ENCODE results near the gene ITSN1. TPM values are rescaled to one million over a fixed set of nuclear protein-coding genes. Genes with fewer than 3 reads are reported as not detected.
"Not testable (repeated sequence)": the region's sequence is repeated elsewhere in the genome, so short reads cannot be mapped to it uniquely, and the experiment has no call there.

Gene ITSN1
- total and polyA plus RNA-seq, 2 experiments from 2014 or later = 35.5 to 57.1 TPM

- Histone ChIP-seq H3F3A (ENCODE audit: insufficient read depth) (no peaks in the 10 kb centered on the region), H3K4me1 (ENCODE audit: insufficient read depth) (peaks cover 10% of the 10 kb centered on the region; the same call in 1 of the 2 replicates), H3K27ac (no peak overlapping the region), H3K4me3 (no peak overlapping the region), H2AFZ (peak overlapping the region; percentile 100; the same call in 1 of the 2 replicates), H3K9me2 (ENCODE audit: insufficient read depth) (no peaks in the 10 kb centered on the region), H3K9me3 (ENCODE audit: low read depth) (no peaks in the 10 kb centered on the region), H3K27me3 (replicated peaks; ENCODE audit: insufficient read depth) (no peaks in the 10 kb centered on the region), H3K4me2 (ENCODE audit: unreplicated experiment) (no peak overlapping the region), H3K36me3 (ENCODE audit: low read depth) (peaks cover 9% of the 10 kb centered on the region; the same call in 1 of the 2 replicates), H3K9ac (no peak overlapping the region), H3K79me2 (ENCODE audit: insufficient read depth) (peaks cover 31% of the 10 kb centered on the region), H4K20me1 (ENCODE audit: insufficient read depth) (no peaks in the 10 kb centered on the region)
- 74 to 75% methylated on average over 4 of the region's 4 CpGs for WGBS, 2 experiments (ENCODE audit: low coverage in 1 of 2, low lambda C conversion rate in 2 of 2, missing lambda C conversion rate in 2 of 2)
- no peak for TF ChIP-seq EZH2phosphoT487 (IDR thresholded peaks at IDR 0.05; ENCODE audit: insufficient read depth, low read depth)
- no peak for TF ChIP-seq EZH2 (IDR thresholded peaks at IDR 0.05; ENCODE audit: insufficient read depth, poor library complexity, severe bottlenecking)
- in situ Hi-C loops (cut with MboI) = loop anchor here (25.0 kb wide), 1 partner anchor 720 kb away; no protein-coding TSS in a partner anchor
- DNase-seq = no peak
Observed at GRCh38 chr21:33917421-33917820, 275.1 kb downstream of the ITSN1 start.

- Histone ChIP-seq H3K27ac (no peak overlapping the region), H3K36me3 (ENCODE audit: low read depth) (no peaks in the 10 kb centered on the region), H3K4me1 (ENCODE audit: insufficient read depth) (no peaks in the 10 kb centered on the region), H3K4me3 (no peak overlapping the region), H3K27me3 (replicated peaks; ENCODE audit: insufficient read depth) (no peaks in the 10 kb centered on the region), H3K4me2 (ENCODE audit: unreplicated experiment) (peak overlapping the region; percentile 62), H3K9me3 (ENCODE audit: low read depth) (no peaks in the 10 kb centered on the region), H3K79me2 (ENCODE audit: insufficient read depth) (no peaks in the 10 kb centered on the region), H3K9ac (no peak overlapping the region), H2AFZ (peak overlapping the region; percentile 63), H3F3A (ENCODE audit: insufficient read depth) (no peaks in the 10 kb centered on the region), H4K20me1 (ENCODE audit: insufficient read depth) (no peaks in the 10 kb centered on the region), H3K9me2 (ENCODE audit: insufficient read depth) (no peaks in the 10 kb centered on the region)
- in situ Hi-C loops (cut with MboI) = loop anchor here (25.0 kb wide), 1 partner anchor 713 kb away; no protein-coding TSS in a partner anchor
- DNase-seq = peak; percentile 88
- 9 to 13% methylated on average over 13 of the region's 13 CpGs for WGBS, 2 experiments (ENCODE audit: low coverage in 1 of 2, low lambda C conversion rate in 2 of 2, missing lambda C conversion rate in 2 of 2)
- TF ChIP-seq EZH2 (IDR thresholded peaks at IDR 0.05; ENCODE audit: insufficient read depth, poor library complexity, severe bottlenecking) (no peak), EZH2phosphoT487 (IDR thresholded peaks at IDR 0.05; ENCODE audit: insufficient read depth, low read depth) (no peak)
Observed at GRCh38 chr21:33924079-33924765, 281.9 kb downstream of the ITSN1 start.

GRCh38 chr21:33924766-33925100 lies 282.4 kb downstream of the ITSN1 start:
- Histone ChIP-seq H3K4me3 (no peak overlapping the region), H3K79me2 (ENCODE audit: insufficient read depth) (no peaks in the 10 kb centered on the region), H3K9ac (no peak overlapping the region), H3K27me3 (replicated peaks; ENCODE audit: insufficient read depth) (no peaks in the 10 kb centered on the region), H2AFZ (no peak overlapping the region; the same call in 1 of the 2 replicates), H3K9me2 (ENCODE audit: insufficient read depth) (no peaks in the 10 kb centered on the region), H3K27ac (no peak overlapping the region), H3K4me2 (ENCODE audit: unreplicated experiment) (no peak overlapping the region), H3K4me1 (ENCODE audit: insufficient read depth) (no peaks in the 10 kb centered on the region), H3K36me3 (ENCODE audit: low read depth) (no peaks in the 10 kb centered on the region), H4K20me1 (ENCODE audit: insufficient read depth) (no peaks in the 10 kb centered on the region), H3F3A (ENCODE audit: insufficient read depth) (no peaks in the 10 kb centered on the region), H3K9me3 (ENCODE audit: low read depth) (no peaks in the 10 kb centered on the region)
- in situ Hi-C loops (cut with MboI) = loop anchor here (25.0 kb wide), 1 partner anchor 713 kb away; no protein-coding TSS in a partner anchor
- no peak for DNase-seq
- TF ChIP-seq EZH2 (IDR thresholded peaks at IDR 0.05; ENCODE audit: insufficient read depth, poor library complexity, severe bottlenecking) (no peak), EZH2phosphoT487 (IDR thresholded peaks at IDR 0.05; ENCODE audit: insufficient read depth, low read depth) (no peak)
- 95 to 98% methylated on average over 3 of the region's 3 CpGs for WGBS, 2 experiments (ENCODE audit: low coverage in 1 of 2, low lambda C conversion rate in 2 of 2, missing lambda C conversion rate in 2 of 2)

DNA sequence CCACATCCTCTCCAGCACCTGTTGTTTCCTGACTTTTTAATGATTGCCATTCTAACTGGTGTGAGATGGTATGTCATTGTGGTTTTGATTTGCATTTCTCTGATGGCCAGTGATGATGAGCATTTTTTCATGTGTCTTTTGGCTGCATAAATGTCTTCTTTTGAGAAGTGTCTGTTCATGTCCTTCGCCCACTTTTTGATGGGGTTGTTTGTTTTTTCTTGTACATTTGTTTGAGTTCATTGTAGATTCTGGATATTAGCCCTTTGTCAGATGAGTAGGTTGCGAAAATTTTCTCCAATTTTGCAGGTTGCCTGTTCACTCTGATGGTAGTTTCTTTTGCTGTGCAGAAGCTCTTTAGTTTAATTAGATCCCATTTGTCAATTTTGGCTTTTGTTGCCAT lies 283.9 kb downstream of the ITSN1 start:
- H3K9ac ChIP-seq; H3F3A ChIP-seq (ENCODE audit: insufficient read depth); H3K4me3 ChIP-seq; H3K27me3 ChIP-seq (replicated peaks; ENCODE audit: insufficient read depth); H2AFZ ChIP-seq; H4K20me1 ChIP-seq (ENCODE audit: insufficient read depth); DNase-seq; H3K9me2 ChIP-seq (ENCODE audit: insufficient read depth); in situ Hi-C loops (cut with MboI); H3K79me2 ChIP-seq (ENCODE audit: insufficient read depth); H3K36me3 ChIP-seq (ENCODE audit: low read depth); H3K4me1 ChIP-seq (ENCODE audit: insufficient read depth); H3K27ac ChIP-seq; H3K9me3 ChIP-seq (ENCODE audit: low read depth); H3K4me2 ChIP-seq (ENCODE audit: unreplicated experiment): not testable (repeated sequence)
- WGBS, 2 experiments (ENCODE audit: low coverage in 1 of 2, low lambda C conversion rate in 2 of 2, missing lambda C conversion rate in 2 of 2) = 62 to 96% methylated on average over 2 of the region's 2 CpGs

DNA sequence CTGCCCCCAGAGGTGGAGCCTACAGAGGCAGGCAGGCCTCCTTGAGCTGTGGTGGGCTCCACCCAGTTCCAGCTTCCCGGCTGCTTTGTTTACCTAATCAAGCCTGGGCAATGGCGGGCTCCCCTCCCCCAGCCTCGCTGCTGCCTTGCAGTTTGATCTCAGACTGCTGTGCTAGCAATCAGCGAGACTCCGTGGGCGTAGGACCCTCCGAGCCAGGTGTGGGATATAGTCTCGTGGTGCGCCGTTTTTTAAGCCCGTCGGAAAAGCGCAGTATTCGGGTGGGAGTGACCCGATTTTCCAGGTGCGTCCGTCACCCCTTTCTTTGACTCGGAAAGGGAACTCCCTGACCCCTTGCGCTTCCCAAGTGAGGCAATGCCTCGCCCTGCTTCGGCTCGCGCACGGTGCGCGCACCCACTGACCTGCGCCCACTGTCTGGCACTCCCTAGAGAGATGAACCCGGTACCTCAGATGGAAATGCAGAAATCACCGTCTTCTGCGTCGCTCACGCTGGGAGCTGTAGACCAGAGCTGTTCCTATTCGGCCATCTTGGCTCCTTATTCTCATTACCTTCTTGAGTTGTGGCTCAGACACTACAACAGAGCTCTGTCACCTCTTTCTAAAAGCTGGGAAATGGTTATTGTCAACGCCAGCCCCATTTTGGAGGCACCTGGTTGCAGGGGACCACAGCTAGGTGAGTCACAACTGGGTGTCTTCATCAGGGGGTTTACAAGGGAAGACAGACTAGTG lies 288.9 kb downstream of the ITSN1 start:
- Histone ChIP-seq H3K4me3 (peak overlapping the region; percentile 69), H2AFZ (peak overlapping the region; percentile 87), H3K4me2 (ENCODE audit: unreplicated experiment) (peak overlapping the region; percentile 84), H3K9ac (peak overlapping the region; percentile 54)
- H3K27ac ChIP-seq; in situ Hi-C loops (cut with MboI); H3K36me3 ChIP-seq (ENCODE audit: low read depth); H3K9me2 ChIP-seq (ENCODE audit: insufficient read depth); H3F3A ChIP-seq (ENCODE audit: insufficient read depth); H3K79me2 ChIP-seq (ENCODE audit: insufficient read depth); H4K20me1 ChIP-seq (ENCODE audit: insufficient read depth); H3K9me3 ChIP-seq (ENCODE audit: low read depth); H3K4me1 ChIP-seq (ENCODE audit: insufficient read depth); DNase-seq; H3K27me3 ChIP-seq (replicated peaks; ENCODE audit: insufficient read depth): not testable (repeated sequence)
- 90 to 91% methylated on average over 8 to 33 of the region's 34 CpGs for WGBS, 2 experiments (ENCODE audit: low coverage in 1 of 2, low lambda C conversion rate in 2 of 2, missing lambda C conversion rate in 2 of 2)
